ENCODE measurements around the gene PLEK2. TPM values are rescaled to one million over a fixed set of nuclear protein-coding genes. Genes with fewer than 3 reads are reported as not detected.
"Not testable (repeated sequence)": the region's sequence is repeated elsewhere in the genome, so short reads cannot be mapped to it uniquely, and the experiment has no call there.

PLEK2 gene, protein sequence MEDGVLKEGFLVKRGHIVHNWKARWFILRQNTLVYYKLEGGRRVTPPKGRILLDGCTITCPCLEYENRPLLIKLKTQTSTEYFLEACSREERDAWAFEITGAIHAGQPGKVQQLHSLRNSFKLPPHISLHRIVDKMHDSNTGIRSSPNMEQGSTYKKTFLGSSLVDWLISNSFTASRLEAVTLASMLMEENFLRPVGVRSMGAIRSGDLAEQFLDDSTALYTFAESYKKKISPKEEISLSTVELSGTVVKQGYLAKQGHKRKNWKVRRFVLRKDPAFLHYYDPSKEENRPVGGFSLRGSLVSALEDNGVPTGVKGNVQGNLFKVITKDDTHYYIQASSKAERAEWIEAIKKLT
- 1 to 10 TPM in 1 of 2 donors, under 1 TPM in 1; 0.77 to 1.6 TPM for total RNA-seq
- polyA plus RNA-seq (ENCODE audit: insufficient read length in 2 of 2) = 1 to 10 TPM in 1 of 2 donors, not detected in 1; 1.0 TPM
- long read RNA-seq, donor 1 = 0 reads
- long read RNA-seq, donor 2 = 0 reads
- long read RNA-seq, donor 3 = 0 reads
- long read RNA-seq, donor 4, partial matches to known transcripts = 0 of 1 reads
- long read RNA-seq, donor 4, other reads (novel, unspliced or antisense) = 0 of 1 reads

DNA sequence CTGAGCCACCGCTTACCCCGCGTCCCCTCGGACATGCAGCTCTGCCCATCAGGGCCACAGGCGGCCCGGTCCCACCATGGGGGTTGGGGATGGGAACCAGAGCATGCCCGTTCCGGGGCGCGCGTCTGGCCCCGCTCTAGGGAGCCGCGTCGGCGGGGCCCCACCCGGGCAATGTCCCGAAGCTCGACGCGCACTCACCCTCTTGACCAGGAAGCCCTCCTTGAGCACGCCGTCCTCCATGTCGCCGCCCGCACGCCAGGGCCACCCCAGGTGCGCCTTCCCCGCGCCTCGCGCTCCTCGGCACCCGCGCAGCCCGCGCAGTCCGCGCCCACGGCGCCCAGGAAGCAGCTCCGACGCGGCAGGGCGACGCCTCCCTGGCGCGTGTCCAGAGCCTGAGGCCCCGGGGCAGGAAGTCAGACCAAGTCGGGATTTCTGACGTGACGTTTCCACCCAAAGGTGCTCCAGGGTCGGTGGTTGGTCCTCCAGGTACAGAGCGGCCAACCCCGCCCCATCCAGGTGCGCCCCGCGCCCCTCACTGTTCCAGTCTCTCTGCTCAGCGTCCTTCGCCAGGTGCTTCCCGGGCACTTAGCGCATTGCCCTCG, at the start of gene PLEK2:
PLEK2 (minus strand) TSS at position 346 of the 602 bp plus-strand sequence; CDS start at position 240, 106 bp downstream.
- peaks cover 27% of the 10 kb centered on the region for H3K27me3 ChIP-seq (ENCODE audit: control insufficient read depth, insufficient read depth, low read length)
- WGBS (ENCODE audit: insufficient coverage) = 2% methylated on average over 63 of the region's 63 CpGs
- peaks cover 8% of the 10 kb centered on the region for H3K4me1 ChIP-seq (ENCODE audit: control insufficient read depth, insufficient read depth, low read length)
- H3K36me3 ChIP-seq (ENCODE audit: control insufficient read depth, insufficient read depth, low read length) = no peaks in the 10 kb centered on the region
- no peak within 1 kb of the TSS for H3K4me3 ChIP-seq (ENCODE audit: low read depth, low read length)
- no peak within 1 kb of the TSS for H3K27ac ChIP-seq (ENCODE audit: low read depth, low read length)
- peaks cover 1% of the 10 kb centered on the region for H3K9me3 ChIP-seq (ENCODE audit: control insufficient read depth, insufficient read depth, low read length)
- no peak for DNase-seq (ENCODE audit: low read depth in 4 of 6, low spot score in 6 of 6)

DNA sequence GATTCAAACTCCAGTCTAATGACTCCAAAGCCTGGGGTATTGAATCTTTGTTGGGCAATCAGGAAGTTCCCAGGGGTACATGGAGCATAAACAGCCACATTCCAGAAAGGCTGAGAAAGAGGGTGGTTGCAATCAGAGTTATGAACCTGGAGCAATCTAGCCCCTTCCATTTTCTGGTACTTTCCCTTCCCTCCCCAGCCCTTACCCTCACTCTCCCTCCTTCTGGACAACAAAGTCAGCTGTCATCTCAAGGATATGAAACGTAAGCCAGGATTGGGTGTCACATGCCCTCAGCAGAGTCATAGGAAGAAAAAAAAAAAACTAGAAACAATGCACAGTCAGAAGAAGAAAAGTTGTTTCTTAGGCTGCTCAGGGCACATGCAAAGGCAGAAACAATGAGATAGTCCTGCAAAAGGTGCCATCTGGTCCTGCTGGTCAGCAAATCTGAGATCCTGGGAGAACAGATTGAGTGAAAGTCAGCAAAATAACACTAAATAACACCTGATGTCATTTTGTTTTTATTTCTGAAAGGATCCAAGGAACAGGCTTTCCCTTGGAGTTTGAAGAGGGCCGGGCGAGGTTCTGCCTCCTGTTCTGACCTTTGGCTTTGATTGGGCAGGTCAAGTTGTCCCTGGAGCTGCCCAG, 49.5 kb upstream of the PLEK2 start:
- 70% methylated on average over 3 of the region's 3 CpGs for WGBS (ENCODE audit: insufficient coverage)
- H3K27ac ChIP-seq (ENCODE audit: low read depth, low read length) = no peak overlapping the region
- H3K27me3 ChIP-seq (ENCODE audit: control insufficient read depth, insufficient read depth, low read length) = no peaks in the 10 kb centered on the region
- no peak overlapping the region for H3K4me3 ChIP-seq (ENCODE audit: low read depth, low read length)
- H3K9me3 ChIP-seq (ENCODE audit: control insufficient read depth, insufficient read depth, low read length) = no peaks in the 10 kb centered on the region
- no peaks in the 10 kb centered on the region for H3K36me3 ChIP-seq (ENCODE audit: control insufficient read depth, insufficient read depth, low read length)
- DNase-seq (ENCODE audit: low read depth in 4 of 6, low spot score in 6 of 6) = no peak
- H3K4me1 ChIP-seq (ENCODE audit: control insufficient read depth, insufficient read depth, low read length) = peaks cover 8% of the 10 kb centered on the region

DNA sequence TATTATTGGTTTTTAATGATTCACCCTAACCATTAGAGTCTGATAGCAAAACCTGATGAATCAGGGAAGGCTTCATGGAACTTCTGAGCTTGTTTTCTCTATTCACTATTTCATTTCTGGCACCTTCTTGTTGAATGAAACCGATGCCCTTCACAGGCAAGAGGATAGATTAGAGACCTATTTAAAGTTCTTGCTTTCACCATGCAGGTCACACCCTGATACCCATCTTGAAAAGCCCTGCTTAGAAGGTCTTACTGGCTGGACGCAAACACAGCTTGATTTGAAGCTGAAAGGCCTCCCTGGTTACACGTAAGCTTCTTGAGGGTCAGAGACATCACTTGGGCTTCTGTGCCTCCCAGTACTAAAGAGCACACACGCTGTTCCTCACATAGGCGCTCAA, 47.4 kb upstream of the PLEK2 start:
- H3K4me3 ChIP-seq (ENCODE audit: low read depth, low read length) = no peak overlapping the region
- 84% methylated on average over 5 of the region's 5 CpGs for WGBS (ENCODE audit: insufficient coverage)
- H3K9me3 ChIP-seq (ENCODE audit: control insufficient read depth, insufficient read depth, low read length) = no peaks in the 10 kb centered on the region
- no peak overlapping the region for H3K27ac ChIP-seq (ENCODE audit: low read depth, low read length)
- H3K27me3 ChIP-seq (ENCODE audit: control insufficient read depth, insufficient read depth, low read length) = no peaks in the 10 kb centered on the region
- DNase-seq (ENCODE audit: low read depth in 4 of 6, low spot score in 6 of 6) = no peak
- no peaks in the 10 kb centered on the region for H3K36me3 ChIP-seq (ENCODE audit: control insufficient read depth, insufficient read depth, low read length)
- peaks cover 8% of the 10 kb centered on the region for H3K4me1 ChIP-seq (ENCODE audit: control insufficient read depth, insufficient read depth, low read length)

DNA sequence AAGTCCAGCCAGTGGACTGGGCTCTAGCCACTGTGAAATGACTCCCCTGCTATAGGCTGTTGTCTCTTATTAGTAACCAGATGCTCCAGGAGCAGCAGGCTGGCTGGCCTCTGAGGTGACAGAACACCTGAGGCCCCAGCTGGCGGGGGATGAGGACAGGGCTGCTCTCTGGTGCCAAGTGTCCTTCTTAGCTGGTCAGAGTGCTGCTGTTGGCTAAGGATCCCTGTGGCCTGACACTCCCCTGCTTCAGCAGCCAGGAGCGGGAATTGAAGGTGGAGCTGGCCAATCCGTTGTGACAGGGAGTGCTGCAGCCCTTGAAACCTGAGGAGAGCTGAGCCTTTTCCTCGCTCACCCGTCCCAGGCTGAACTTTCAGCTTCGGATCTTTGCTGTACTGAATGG, 45.8 kb upstream of the PLEK2 start:
- no peak for DNase-seq (ENCODE audit: low read depth in 4 of 6, low spot score in 6 of 6)
- Histone ChIP-seq H3K36me3 (ENCODE audit: control insufficient read depth, insufficient read depth, low read length) (no peaks in the 10 kb centered on the region), H3K27me3 (ENCODE audit: control insufficient read depth, insufficient read depth, low read length) (no peaks in the 10 kb centered on the region), H3K27ac (ENCODE audit: low read depth, low read length) (no peak overlapping the region), H3K4me1 (ENCODE audit: control insufficient read depth, insufficient read depth, low read length) (peaks cover 8% of the 10 kb centered on the region), H3K4me3 (ENCODE audit: low read depth, low read length) (no peak overlapping the region), H3K9me3 (ENCODE audit: control insufficient read depth, insufficient read depth, low read length) (no peaks in the 10 kb centered on the region)
- 23% methylated on average over 6 of the region's 6 CpGs for WGBS (ENCODE audit: insufficient coverage)

DNA sequence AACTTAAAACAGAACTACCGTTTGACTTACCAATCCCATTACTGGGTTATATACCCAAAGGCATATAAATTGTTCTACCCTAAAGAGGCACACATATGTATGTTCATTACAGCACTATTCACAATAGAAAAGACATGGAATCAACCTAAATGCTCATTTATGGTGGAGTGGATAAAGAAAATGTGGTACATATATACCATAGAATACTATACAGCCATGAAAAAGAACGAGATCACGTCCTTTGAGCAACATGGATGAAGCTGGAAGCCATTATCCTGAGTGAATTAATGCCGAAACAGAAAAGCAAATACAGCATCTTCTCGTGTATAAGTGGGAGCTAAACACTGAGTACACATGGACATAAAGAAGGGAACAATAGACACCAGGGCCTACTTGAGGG, 44.8 kb upstream of the PLEK2 start:
- 100% methylated on average over 1 of the region's 5 CpGs for WGBS (ENCODE audit: insufficient coverage)
- Histone ChIP-seq H3K27me3 (ENCODE audit: control insufficient read depth, insufficient read depth, low read length) (no peaks in the 10 kb centered on the region), H3K9me3 (ENCODE audit: control insufficient read depth, insufficient read depth, low read length) (no peaks in the 10 kb centered on the region), H3K4me1 (ENCODE audit: control insufficient read depth, insufficient read depth, low read length) (peaks cover 8% of the 10 kb centered on the region), H3K36me3 (ENCODE audit: control insufficient read depth, insufficient read depth, low read length) (no peaks in the 10 kb centered on the region), H3K27ac (ENCODE audit: low read depth, low read length) (no peak overlapping the region), H3K4me3 (ENCODE audit: low read depth, low read length) (no peak overlapping the region)
- DNase-seq (ENCODE audit: low read depth in 4 of 6, low spot score in 6 of 6) = no peak

DNA sequence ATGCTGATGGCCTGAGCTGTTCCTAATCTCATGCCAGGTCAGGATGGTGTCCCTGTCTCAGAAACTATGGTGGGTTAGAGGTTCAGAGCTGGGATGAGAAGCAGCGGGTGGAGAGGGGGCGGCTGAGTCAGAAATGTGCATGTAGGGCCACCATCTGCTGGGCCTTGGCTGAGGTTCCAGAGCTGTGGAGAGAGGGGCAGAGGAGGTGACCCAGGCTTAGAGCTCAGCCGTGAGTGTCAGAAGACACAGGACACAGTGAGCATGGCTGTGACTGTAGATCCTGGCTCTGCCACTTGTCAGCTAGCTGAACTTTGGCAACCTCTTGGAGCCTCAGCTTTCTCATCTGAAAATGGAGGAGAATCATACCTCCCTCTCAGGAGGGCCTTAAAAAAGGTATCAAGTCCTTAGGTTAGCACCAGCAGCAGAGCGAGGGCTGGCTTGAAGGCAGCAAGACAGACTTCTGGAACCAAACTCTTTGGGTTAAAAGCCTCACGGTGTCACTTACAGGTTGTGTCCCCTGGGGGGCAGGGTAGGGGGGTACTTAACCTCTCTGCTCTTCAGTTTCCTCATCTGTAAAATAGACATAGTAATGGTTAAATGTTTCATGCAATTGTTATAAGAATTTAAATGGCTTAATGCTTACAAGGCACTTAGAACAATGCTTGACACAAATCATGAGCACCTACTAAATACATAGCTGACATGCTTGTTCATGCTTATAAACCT, 41.8 kb upstream of the PLEK2 start:
- Histone ChIP-seq H3K27me3 (ENCODE audit: control insufficient read depth, insufficient read depth, low read length) (no peaks in the 10 kb centered on the region), H3K4me3 (ENCODE audit: low read depth, low read length) (no peak overlapping the region), H3K4me1 (ENCODE audit: control insufficient read depth, insufficient read depth, low read length) (peaks cover 8% of the 10 kb centered on the region), H3K9me3 (ENCODE audit: control insufficient read depth, insufficient read depth, low read length) (no peaks in the 10 kb centered on the region), H3K36me3 (ENCODE audit: control insufficient read depth, insufficient read depth, low read length) (no peaks in the 10 kb centered on the region), H3K27ac (ENCODE audit: low read depth, low read length) (no peak overlapping the region)
- WGBS (ENCODE audit: insufficient coverage) = 85% methylated on average over 4 of the region's 5 CpGs
- no peak for DNase-seq (ENCODE audit: low read depth in 4 of 6, low spot score in 6 of 6)

DNA sequence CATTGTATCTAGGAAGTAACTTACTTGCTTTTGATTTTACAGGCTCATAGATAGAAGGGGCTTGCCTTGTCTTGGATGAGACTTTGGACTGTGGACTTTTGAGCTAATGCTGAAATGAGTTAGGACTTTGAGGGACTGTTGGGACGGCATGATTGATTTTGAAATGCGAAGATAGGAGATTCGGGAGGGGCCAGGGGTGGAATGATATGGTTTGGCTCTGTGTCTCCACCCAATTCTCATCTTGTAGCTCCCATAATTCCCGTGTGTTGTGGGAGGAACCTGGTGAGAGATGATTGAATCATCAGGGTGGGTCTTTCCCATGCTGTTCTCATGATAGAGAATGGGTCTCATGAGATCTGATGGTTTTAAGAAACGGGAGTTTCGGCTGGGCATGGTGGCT, 39.7 kb upstream of the PLEK2 start:
- not testable (repeated sequence) for H3K4me3 ChIP-seq (ENCODE audit: low read depth, low read length); H3K4me1 ChIP-seq (ENCODE audit: control insufficient read depth, insufficient read depth, low read length); H3K27me3 ChIP-seq (ENCODE audit: control insufficient read depth, insufficient read depth, low read length); H3K9me3 ChIP-seq (ENCODE audit: control insufficient read depth, insufficient read depth, low read length); H3K27ac ChIP-seq (ENCODE audit: low read depth, low read length); DNase-seq (ENCODE audit: low read depth in 4 of 6, low spot score in 6 of 6); H3K36me3 ChIP-seq (ENCODE audit: control insufficient read depth, insufficient read depth, low read length)
- WGBS (ENCODE audit: insufficient coverage) = no CpG with 5 or more reads among the region's 6 CpGs

DNA sequence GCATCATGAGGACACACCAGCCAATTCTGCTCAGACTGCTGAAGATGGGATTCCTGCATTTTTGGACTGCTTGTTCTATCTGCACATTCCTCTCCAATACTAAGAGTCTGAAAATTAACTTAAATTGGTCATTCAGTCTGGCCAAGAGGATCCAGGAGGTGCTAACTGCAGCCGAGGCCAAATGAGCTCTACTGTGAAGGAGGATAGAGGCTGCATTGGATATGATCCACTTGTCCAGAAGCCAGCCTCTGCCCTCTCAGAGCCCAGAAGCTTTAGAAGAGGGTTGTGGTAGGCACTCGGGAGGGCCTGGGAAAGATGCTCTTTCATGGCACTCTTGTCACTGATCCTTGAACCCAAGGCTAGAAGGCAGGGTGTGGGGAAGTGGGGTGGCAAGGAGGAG, 37.1 kb upstream of the PLEK2 start:
- no peaks in the 10 kb centered on the region for H3K9me3 ChIP-seq (ENCODE audit: control insufficient read depth, insufficient read depth, low read length)
- H3K36me3 ChIP-seq (ENCODE audit: control insufficient read depth, insufficient read depth, low read length) = no peaks in the 10 kb centered on the region
- H3K27me3 ChIP-seq (ENCODE audit: control insufficient read depth, insufficient read depth, low read length) = no peaks in the 10 kb centered on the region
- no peak overlapping the region for H3K27ac ChIP-seq (ENCODE audit: low read depth, low read length)
- H3K4me1 ChIP-seq (ENCODE audit: control insufficient read depth, insufficient read depth, low read length) = peaks cover 5% of the 10 kb centered on the region
- 63% methylated on average over 2 of the region's 2 CpGs for WGBS (ENCODE audit: insufficient coverage)
- H3K4me3 ChIP-seq (ENCODE audit: low read depth, low read length) = no peak overlapping the region
- no peak for DNase-seq (ENCODE audit: low read depth in 4 of 6, low spot score in 6 of 6)

DNA sequence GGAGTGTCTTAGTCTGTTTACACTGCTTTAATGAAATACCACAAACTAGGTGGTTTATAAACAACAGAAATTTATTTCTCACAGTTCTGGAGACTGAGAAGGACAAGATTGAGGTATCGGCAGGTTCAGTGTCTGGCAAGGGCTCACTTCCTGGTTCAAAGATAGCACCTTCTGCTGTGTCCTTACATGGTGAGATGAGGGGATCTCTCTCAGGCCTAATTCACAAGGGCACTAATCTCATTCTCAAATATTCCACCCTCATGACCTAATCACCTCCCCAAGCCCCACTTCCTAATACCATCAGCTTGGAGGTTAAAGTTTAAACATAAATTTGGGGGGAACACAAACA, 35.0 kb upstream of the PLEK2 start:
- no peak for DNase-seq (ENCODE audit: low read depth in 4 of 6, low spot score in 6 of 6)
- Histone ChIP-seq H3K27me3 (ENCODE audit: control insufficient read depth, insufficient read depth, low read length) (no peaks in the 10 kb centered on the region), H3K27ac (ENCODE audit: low read depth, low read length) (no peak overlapping the region), H3K4me3 (ENCODE audit: low read depth, low read length) (no peak overlapping the region), H3K4me1 (ENCODE audit: control insufficient read depth, insufficient read depth, low read length) (peaks cover 5% of the 10 kb centered on the region), H3K9me3 (ENCODE audit: control insufficient read depth, insufficient read depth, low read length) (no peaks in the 10 kb centered on the region), H3K36me3 (ENCODE audit: control insufficient read depth, insufficient read depth, low read length) (no peaks in the 10 kb centered on the region)
- no CpG with 5 or more reads among the region's 1 CpG for WGBS (ENCODE audit: insufficient coverage)

Measured in spinal cord (tissue), 10 donors.